Measurements from ENCODE around the gene NGEF.

DNA sequence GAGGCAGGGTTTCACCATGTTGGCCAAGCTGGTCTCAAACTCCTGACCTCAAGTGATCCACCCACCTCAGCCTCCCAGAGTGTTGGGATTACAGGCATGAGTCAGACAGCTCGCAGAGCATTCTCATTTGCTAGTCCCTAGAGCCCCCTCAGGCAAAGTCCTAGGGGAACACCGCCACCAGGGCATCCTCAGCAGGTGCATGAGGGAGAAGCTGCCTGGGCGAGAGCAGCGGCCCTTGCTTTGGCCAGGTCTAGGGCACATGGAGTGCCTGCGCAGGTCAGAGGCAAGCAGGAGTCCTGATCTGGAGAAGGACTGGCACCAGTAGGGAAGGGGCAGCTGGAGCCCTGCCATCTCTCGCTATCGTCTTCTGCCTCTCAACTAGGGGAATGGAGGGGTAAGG lies 32.4 kb downstream of the NGEF start:
- TF ChIP-seq, protein P1, sequence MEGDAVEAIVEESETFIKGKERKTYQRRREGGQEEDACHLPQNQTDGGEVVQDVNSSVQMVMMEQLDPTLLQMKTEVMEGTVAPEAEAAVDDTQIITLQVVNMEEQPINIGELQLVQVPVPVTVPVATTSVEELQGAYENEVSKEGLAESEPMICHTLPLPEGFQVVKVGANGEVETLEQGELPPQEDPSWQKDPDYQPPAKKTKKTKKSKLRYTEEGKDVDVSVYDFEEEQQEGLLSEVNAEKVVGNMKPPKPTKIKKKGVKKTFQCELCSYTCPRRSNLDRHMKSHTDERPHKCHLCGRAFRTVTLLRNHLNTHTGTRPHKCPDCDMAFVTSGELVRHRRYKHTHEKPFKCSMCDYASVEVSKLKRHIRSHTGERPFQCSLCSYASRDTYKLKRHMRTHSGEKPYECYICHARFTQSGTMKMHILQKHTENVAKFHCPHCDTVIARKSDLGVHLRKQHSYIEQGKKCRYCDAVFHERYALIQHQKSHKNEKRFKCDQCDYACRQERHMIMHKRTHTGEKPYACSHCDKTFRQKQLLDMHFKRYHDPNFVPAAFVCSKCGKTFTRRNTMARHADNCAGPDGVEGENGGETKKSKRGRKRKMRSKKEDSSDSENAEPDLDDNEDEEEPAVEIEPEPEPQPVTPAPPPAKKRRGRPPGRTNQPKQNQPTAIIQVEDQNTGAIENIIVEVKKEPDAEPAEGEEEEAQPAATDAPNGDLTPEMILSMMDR (conservative IDR thresholded peaks at IDR 0.05; ENCODE audit: low read depth, low read length), result no peak
- TF ChIP-seq EZH2 (IDR thresholded peaks at IDR 0.05; ENCODE audit: low read length, unreplicated experiment) (no peak), EZH2phosphoT487 (IDR thresholded peaks at IDR 0.05; ENCODE audit: borderline replicate concordance, low read length) (no peak)
